Islet of Langerhans (tissue), 1 donor: ENCODE data around the gene SH2B2.
"Not testable (repeated sequence)": the region's sequence is repeated elsewhere in the genome, so short reads cannot be mapped to it uniquely, and the experiment has no call there.

Source experiments
- FAIRE-seq: peaks from one replicate; lab custom pipeline; 2011; peaks lifted over from hg19 to GRCh38; lab: Jason Lieb, UNC

The SH2B2 gene

GRCh38 chr7:102337002-102337401 is 50.3 kb downstream of the SH2B2 start:
- FAIRE-seq = not testable (repeated sequence)

- FAIRE-seq = not testable (repeated sequence)
Measured at GRCh38 chr7:102337420-102337819, 50.8 kb downstream of the SH2B2 start.

- not testable (repeated sequence) for FAIRE-seq
Measured at GRCh38 chr7:102340599-102341368, 54.1 kb downstream of the SH2B2 start.

GRCh38 chr7:102346983-102347382 is 60.3 kb downstream of the SH2B2 start:
- FAIRE-seq = not testable (repeated sequence)

- FAIRE-seq = not testable (repeated sequence)
Measured at GRCh38 chr7:102356344-102356743, 69.7 kb downstream of the SH2B2 start, which contains the start of gene SPDYE6. SPDYE6 (minus strand) TSS chr7:102356444; CDS start chr7:102356023, 421 bp downstream.

- FAIRE-seq = not testable (repeated sequence)
Measured at GRCh38 chr7:102363549-102364393, 77.1 kb downstream of the SH2B2 start.

- FAIRE-seq = not testable (repeated sequence)
Measured at GRCh38 chr7:102364394-102364886, 77.8 kb downstream of the SH2B2 start.

- not testable (repeated sequence) for FAIRE-seq
Measured at GRCh38 chr7:102365390-102365789, 78.7 kb downstream of the SH2B2 start.

GRCh38 chr7:102370038-102370437 is 83.4 kb downstream of the SH2B2 start:
- FAIRE-seq = not testable (repeated sequence)
